IMR-90 (cell line): Measurements from ENCODE around the gene CREBBP.

ENCODE experiments used
- CTCF ChIP-seq: conservative IDR thresholded peaks from 2 replicates; pipeline ENCODE4 v1.5.1; 2012; ENCODE audit warnings: mild to moderate bottlenecking, low read depth, low read length, improper control_type of control experiment
- ELK1 ChIP-seq: fragments of 150-350 bp; IDR thresholded peaks from 2 replicates; pipeline ENCODE4 v1.6.1; 2016; ENCODE audit warnings: low read depth, mild to moderate bottlenecking, low read length, moderate library complexity, borderline replicate concordance
- FOS ChIP-seq: fragments of 150-350 bp; IDR thresholded peaks from 2 replicates; pipeline ENCODE4 v1.6.1; 2016; ENCODE audit warnings: low read depth, low read length
- MAZ ChIP-seq: IDR thresholded peaks from 2 replicates; pipeline ENCODE4 v1.6.1; 2012; ENCODE audit warnings: low read depth, mild to moderate bottlenecking, low read length, improper control_type of control experiment, moderate library complexity, borderline replicate concordance
- POLR2A ChIP-seq: IDR thresholded peaks from 2 replicates; pipeline ENCODE4 v1.6.1; 2012; ENCODE audit warnings: mild to moderate bottlenecking, low read depth, low read length
- RAD21 ChIP-seq: IDR thresholded peaks from 2 replicates; pipeline ENCODE4 v1.6.1; 2012; ENCODE audit warnings: low read length, improper control_type of control experiment
- RCOR1 ChIP-seq: IDR thresholded peaks from 2 replicates; pipeline ENCODE4 v1.6.1; 2012; ENCODE audit warnings: mild to moderate bottlenecking, low read length, improper control_type of control experiment; ENCODE audit not compliant: insufficient replicate concordance
- USF2 ChIP-seq: fragments of 150-350 bp; IDR thresholded peaks from 2 replicates; pipeline ENCODE4 v1.6.1; 2017; ENCODE audit warnings: mild to moderate bottlenecking, antibody characterized with exemption, low read length, low read depth

GRCh38 chr16:3808308-3809063 lies 72.0 kb downstream of the CREBBP start:
- no peak for TF ChIP-seq RCOR1
- no peak for TF ChIP-seq POLR2A
- TF ChIP-seq CTCF = no peak
- no peak for TF ChIP-seq ELK1
- no peak for TF ChIP-seq USF2
- TF ChIP-seq RAD21 = no peak
- TF ChIP-seq MAZ = no peak
- no peak for TF ChIP-seq FOS
